ENCODE data around the gene POLA2. TPM values are rescaled to one million over a fixed set of nuclear protein-coding genes. Genes with fewer than 3 reads are reported as not detected.
A peak's percentile ranks its signal among the peaks of the same experiment; 100 is the strongest.

The POLA2 gene
- total and polyA plus RNA-seq, 9 of the 15 experiments (the other 6 are each of a cell fraction or from before 2014, with no cell fraction given): 2.7 to 134 (median 44.4) TPM

DNA sequence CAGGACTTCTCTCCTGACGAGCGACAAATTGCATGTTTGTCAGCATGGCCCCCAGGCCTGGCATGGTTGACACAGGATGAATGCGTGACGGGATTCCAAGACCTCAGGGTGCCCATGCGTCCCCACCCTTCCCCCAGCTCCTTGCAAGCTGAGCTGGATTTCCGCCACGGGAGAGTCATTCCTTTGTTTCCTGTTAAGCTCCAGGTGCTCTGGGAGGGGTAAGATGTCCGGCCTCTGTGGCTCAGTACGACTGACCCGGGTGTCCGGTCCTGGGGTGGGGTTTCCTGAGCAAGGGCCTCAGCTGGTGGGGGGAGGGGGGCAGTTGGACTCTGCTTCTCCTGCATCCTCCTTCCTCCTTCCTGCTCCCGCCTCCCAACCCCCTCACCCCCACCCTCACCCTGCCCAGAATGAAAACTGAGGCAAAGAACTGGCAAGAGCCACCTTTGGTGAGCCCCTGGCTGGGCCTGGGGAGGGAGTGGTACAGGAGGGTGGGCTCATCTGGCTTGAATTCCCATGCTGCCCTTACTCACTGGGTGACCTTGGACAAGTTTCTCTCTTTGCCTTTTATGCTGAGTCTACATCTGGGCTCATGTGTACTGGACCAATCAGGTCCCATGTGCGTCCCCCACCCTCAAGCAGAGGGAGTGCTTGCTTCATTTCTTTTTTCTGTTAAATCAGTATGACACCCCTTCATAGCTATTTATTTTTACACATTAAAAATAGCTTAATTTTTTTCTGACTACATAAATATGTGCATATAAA, 55.4 kb downstream of the POLA2 start:
- intact Hi-C loops (cut with micrococcal nuclease): loop anchor here (2.0 to 10.0 kb wide), 3 partner anchors 14 to 202 kb away; partner anchors contain the start of genes TM7SF2 and ZNHIT2
- no peak overlapping the region for H3K27ac ChIP-seq (ENCODE audit: extremely low read depth, low read depth, low read length)
- H2AFZ ChIP-seq (ENCODE audit: low read depth, low read length): no peak overlapping the region
- 0 out of 2 replicates have a peak, but pooled peaks cover 3% of the 10 kb centered on the region for H4K20me1 ChIP-seq (replicated peaks; ENCODE audit: control insufficient read depth, insufficient read depth, low read length)
- H3K9ac ChIP-seq (ENCODE audit: insufficient read depth in 1 of 2, low read depth in 2 of 2, low read length in 2 of 2): peak overlapping the region in 1 of 2 experiments; percentile 79; a peak in 2 of 4 replicates
- BruUV-seq (replicated peaks): no TSS peak
- POLR2A ChIA-PET: interaction anchor here (0.6 to 3.2 kb wide), 4 partner anchors 13 to 191 kb away, joined by 3 to 21 read pairs (median 11); partner anchors contain the start of gene NEAT1
- peaks cover 20% of the 10 kb centered on the region; the same call in 2 of the 3 replicates for H3K79me2 ChIP-seq (ENCODE audit: control insufficient read depth, insufficient read depth, low read length)
- 65% methylated on average over 8 of the region's 13 CpGs for WGBS (ENCODE audit: insufficient coverage, low coverage, missing lambda C conversion rate)
- no peak for TF ChIP-seq PHTF2 (CRISPR knock-in tag; IDR thresholded peaks at IDR 0.05)
- TF ChIP-seq, protein P1, sequence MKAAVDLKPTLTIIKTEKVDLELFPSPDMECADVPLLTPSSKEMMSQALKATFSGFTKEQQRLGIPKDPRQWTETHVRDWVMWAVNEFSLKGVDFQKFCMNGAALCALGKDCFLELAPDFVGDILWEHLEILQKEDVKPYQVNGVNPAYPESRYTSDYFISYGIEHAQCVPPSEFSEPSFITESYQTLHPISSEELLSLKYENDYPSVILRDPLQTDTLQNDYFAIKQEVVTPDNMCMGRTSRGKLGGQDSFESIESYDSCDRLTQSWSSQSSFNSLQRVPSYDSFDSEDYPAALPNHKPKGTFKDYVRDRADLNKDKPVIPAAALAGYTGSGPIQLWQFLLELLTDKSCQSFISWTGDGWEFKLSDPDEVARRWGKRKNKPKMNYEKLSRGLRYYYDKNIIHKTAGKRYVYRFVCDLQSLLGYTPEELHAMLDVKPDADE (conservative IDR thresholded peaks at IDR 0.05; ENCODE audit: control insufficient read depth, low read depth, low read length): no peak
- peak; percentile 90 for TF ChIP-seq ZNF316 (IDR thresholded peaks at IDR 0.05)
- TF ChIP-seq, protein P2, sequence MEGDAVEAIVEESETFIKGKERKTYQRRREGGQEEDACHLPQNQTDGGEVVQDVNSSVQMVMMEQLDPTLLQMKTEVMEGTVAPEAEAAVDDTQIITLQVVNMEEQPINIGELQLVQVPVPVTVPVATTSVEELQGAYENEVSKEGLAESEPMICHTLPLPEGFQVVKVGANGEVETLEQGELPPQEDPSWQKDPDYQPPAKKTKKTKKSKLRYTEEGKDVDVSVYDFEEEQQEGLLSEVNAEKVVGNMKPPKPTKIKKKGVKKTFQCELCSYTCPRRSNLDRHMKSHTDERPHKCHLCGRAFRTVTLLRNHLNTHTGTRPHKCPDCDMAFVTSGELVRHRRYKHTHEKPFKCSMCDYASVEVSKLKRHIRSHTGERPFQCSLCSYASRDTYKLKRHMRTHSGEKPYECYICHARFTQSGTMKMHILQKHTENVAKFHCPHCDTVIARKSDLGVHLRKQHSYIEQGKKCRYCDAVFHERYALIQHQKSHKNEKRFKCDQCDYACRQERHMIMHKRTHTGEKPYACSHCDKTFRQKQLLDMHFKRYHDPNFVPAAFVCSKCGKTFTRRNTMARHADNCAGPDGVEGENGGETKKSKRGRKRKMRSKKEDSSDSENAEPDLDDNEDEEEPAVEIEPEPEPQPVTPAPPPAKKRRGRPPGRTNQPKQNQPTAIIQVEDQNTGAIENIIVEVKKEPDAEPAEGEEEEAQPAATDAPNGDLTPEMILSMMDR (IDR thresholded peaks at IDR 0.05 in 2 of 3, conservative IDR thresholded peaks at IDR 0.05 in 1 of 3; ENCODE audit: insufficient read depth in 2 of 3, low read depth in 1 of 3, low read length in 3 of 3): peak in 1 of 3 experiments; percentile 21; a peak in 1 of 6 replicates
- TF ChIP-seq C11orf30 (IDR thresholded peaks at IDR 0.05; ENCODE audit: low read depth): peak; percentile 78
- TF ChIP-seq RBFOX2 (IDR thresholded peaks at IDR 0.05; ENCODE audit: low read depth, low read length): peak; percentile 33; the same call in 1 of the 2 replicates
- FAIRE-seq (peak; percentile 23), DNase-seq (ENCODE audit: extremely low read depth in 1 of 4, low spot score in 3 of 4) (peak in 2 of 4 experiments; percentile 46 to 48), ATAC-seq (no peak)
- H3K27me3 ChIP-seq (ENCODE audit: control insufficient read depth in 2 of 2, insufficient read depth in 2 of 2, low read length in 2 of 2): no peaks in the 10 kb centered on the region
- no peak overlapping the region for H3K4me3 ChIP-seq
- CTCF ChIA-PET (ENCODE audit: low intra/inter-chr PET ratio): interaction anchor here (0.8 to 3.6 kb wide), 3 partner anchors 41 to 42 kb away, joined by 3 to 91 read pairs (median 6); no protein-coding TSS in a partner anchor
- H3K9me3 ChIP-seq (replicated peaks; ENCODE audit: control insufficient read depth, insufficient read depth, low read depth, low read length): no peaks in the 10 kb centered on the region
- no peaks in the 10 kb centered on the region for H3K9me1 ChIP-seq (ENCODE audit: control insufficient read depth, insufficient read depth, low read length)
- H3K4me1 ChIP-seq (replicated peaks in 1 of 2; ENCODE audit: control insufficient read depth in 2 of 2, insufficient read depth in 2 of 2, low read length in 2 of 2): peaks cover 16 to 51% of the 10 kb centered on the region in 2 experiments; a peak in 4 of 5 replicates
- H3K4me2 ChIP-seq (ENCODE audit: insufficient read depth, low read length): peak overlapping the region; percentile 84; the same call in 1 of the 2 replicates
- in situ Hi-C loops (cut with MboI): no loop called here
- H3K36me3 ChIP-seq (ENCODE audit: control insufficient read depth, insufficient read depth, low read length): peaks cover 18% of the 10 kb centered on the region; the same call in 1 of the 3 replicates
